ENCODE measurements around the gene GLT8D2.
A peak's percentile ranks its signal among the peaks of the same experiment; 100 is the strongest.

GLT8D2 gene

DNA sequence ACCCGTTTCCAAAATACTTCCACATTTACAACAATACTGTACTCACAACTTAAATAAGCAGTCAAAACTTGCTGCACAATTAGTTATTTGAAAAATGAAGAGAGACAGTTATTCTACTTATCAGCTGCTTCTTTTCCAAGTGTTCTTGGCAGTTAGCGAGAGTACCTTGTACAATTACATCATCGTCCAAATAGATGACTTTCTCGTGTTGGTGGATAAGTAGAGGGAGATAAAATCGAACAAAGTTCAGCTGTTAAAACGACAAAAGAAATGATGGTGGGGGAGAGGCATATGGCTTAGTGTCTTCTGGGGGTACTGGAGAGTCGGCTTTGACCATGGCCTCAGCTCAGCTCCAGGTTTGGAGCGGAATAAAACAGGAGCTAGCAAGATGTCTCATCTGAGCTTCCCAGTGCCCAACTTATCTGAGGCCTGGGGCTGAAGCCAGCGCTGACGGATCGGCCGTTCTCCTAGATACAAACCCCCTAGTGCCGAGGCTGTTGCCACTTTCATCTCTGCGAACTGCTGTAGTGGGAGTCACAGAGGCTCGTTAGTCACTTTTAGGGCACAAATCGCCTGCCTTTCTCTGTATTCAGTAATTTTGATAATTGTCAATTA is 52.6 kb downstream of the GLT8D2 start:
- no peak for FAIRE-seq

DNA sequence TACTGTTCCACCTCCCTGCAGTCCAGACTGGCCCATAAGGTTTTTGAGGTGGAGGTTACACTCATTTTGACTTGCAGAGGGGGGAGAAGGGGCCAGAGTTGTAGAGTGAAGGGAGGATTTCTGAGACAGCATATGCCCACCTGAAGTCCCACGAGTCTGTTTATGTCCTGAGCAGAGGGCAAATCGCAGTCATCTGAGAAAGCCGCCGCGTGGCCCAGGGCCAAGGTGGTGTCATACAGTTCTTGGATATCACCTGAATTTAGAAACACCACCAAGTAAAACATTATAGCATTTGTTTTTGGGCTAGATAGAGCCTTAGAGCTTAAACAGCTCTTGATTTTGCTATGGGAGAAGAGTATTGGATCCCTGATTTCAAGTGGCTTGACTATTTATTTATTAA is 53.4 kb downstream of the GLT8D2 start:
- no peak for FAIRE-seq

DNA sequence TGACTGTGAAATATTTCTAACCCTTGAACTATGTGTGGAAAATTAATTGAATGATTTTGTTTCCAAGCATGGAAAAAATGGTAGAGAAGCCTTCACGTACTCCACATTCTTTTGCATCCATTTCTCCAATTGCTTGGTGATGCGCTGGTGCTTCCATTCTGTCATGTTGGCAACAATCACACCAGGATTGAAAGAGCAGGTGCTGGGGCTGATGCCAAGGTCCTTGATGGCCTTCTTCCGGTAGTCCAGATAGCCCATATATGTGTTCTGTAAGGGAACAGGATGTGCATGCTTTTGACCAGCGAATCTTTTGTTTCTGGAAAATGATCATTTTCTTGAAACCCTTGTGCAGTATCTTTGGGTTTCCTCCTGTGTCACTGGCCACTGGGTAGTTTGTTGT is 55.8 kb downstream of the GLT8D2 start:
- FAIRE-seq = no peak

DNA sequence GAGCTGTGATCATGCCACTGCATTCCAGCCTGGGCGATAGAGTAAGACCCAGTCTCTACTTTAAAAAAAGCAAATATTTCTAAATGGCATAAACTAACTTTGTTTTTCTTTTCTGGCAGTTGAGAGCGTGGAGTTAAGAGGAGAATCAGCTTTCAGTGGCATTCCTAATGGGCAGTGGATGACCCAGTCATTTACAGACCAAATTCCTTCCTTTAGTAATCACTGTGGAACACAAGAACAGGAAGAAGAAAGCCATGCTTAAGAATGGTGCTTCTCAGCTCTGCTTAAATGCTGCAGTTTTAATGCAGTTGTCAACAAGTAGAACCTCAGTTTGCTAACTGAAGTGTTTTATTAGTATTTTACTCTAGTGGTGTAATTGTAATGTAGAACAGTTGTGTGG is 63.2 kb downstream of the GLT8D2 start:
- FAIRE-seq = no peak

DNA sequence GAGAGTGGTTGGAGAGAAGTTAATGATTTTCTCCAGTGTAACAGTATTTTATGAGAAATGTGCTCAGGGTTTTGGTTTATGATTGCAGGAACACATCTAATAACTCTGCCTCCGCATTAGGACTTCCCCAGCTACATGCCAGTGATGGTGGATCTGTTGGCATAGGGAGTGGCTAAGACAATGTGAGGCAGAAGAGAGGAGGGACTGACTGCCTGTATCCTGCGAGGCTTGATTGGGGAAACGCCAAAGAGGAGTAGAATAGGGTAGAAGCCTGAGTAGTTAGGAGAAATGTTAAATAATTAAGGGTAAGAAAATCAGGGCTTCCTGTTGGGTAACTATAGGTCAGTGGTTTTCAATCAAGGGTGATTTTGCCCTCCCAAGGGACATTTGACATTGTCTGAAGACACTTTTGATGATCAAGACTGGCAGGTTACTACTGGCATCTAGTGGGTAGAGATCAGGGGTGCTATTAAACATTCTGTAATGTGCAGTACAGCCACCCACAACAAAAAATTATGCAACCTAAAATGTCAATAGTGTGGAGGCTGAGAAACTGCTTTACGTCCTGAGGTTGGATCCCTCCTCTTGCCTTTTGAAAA is 71.5 kb downstream of the GLT8D2 start:
- no peak for FAIRE-seq

DNA sequence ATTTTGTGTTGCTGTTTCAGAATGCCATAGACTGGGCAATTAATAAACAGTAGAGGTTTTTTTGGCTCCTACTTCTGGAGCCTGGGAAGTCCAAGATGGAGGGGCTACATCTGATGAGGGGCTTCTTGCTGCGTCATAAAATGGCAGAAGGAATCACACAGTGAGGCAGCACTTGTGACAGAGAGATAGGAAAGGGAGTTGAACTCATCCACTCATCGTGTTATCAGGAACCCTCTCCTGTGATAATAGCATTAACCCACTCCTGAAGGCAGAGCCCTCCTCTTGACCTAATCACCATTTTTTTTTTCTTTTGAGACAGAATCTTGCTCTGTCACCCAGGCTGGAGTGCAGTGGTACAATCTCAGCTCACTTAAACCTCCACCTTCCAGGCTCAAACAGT is 74.6 kb downstream of the GLT8D2 start:
- no peak for FAIRE-seq

DNA sequence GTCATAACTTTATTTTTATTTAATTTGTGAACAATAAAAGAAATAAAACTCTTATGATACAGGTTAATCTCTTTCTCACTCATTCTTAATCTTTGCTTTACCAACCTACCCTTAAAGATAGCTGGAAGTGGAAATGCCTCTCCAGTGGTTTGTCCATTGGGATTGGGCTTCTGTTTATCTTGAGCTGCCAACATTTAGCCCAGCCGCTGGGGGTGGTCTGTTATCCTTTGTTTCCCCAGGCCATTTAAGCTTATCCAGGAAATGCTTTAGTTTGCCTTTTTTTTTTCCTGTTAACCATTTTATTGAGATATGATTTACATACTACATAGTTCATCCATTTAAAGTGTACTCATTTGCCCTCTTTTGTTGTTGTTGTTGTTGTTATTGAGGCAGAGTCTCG is 76.1 kb downstream of the GLT8D2 start:
- FAIRE-seq = no peak

DNA sequence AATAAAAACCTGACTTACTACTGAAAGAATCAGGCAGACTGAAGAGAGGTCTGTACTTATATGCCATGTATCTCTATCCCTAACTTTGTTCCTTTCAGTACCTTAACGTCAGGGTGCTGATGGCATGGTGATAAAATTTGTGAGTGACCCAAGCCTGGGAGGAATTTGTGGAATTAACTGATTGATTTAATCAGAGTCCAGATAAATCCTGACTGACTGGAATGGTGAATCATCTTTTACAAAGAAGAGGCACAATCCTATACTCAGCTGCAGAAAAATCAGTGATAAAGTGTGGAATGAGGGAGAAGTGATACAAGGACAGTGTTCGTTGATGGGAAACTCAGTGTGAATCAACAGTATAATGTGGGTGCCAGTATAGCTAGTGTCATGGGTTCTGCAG is 80.6 kb downstream of the GLT8D2 start:
- no peak for FAIRE-seq

DNA sequence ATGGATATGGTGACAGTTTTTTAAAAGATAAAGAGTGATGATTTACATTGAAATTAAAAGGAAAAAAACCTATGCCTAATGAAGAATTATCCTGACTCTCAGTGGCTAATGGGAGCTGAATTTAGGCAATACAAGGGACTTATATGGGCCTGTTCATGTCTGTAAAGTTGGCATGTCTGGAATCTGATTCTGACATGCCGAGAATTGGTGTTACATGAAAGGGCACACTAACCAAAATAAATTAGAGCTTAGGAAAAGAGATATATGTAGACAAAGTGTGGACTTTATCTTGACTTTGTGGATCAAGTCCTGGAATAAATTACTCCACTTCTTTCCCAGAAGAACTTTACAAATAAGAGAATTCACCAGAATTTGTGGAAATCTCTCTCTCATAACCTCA is 83.3 kb downstream of the GLT8D2 start:
- no peak for FAIRE-seq

DNA sequence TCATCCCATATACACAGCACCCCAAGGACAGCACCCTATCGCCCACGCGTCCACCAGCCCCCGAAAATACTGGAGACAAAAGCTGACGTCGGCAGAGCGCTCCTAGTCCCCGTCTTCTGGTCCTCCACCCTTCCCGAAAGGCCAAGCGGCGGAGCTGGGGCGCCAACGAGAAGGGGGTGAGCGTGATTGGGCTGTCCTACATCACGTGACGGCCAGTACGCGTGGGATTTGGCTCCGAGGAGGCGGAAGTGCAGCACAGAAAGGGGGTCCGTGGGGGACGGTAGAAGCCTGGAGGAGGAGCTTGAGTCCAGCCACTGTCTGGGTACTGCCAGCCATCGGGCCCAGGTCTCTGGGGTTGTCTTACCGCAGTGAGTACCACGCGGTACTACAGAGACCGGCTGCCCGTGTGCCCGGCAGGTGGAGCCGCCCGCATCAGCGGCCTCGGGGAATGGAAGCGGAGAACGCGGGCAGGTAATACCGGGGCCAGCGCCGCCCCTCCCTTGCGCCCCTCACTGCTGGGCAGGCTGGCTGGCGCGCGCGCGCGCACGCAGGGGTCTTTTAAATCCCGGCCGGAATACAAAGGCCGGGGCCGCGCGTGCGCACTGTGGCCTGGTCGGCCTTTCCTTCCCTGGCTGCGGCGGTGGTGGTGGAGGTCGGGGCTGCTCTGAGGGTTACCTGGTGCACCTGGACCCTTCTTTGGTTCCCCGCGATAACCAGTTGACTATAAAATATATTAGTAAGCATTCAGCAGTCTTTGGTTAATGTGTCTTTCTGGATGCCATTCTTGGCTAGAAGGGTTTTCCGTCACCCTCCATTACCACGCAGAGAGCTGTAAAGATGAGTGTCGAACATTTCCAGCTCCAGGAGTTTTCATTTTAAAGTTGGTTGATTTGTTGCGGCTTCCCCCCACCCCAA is 84.1 kb downstream of the GLT8D2 start, which contains the start of gene TDG:
TDG (plus strand) TSS at position 283 of the 915 bp plus-strand sequence; CDS start at position 449, 166 bp downstream.
- peak; percentile 86 for FAIRE-seq

DNA sequence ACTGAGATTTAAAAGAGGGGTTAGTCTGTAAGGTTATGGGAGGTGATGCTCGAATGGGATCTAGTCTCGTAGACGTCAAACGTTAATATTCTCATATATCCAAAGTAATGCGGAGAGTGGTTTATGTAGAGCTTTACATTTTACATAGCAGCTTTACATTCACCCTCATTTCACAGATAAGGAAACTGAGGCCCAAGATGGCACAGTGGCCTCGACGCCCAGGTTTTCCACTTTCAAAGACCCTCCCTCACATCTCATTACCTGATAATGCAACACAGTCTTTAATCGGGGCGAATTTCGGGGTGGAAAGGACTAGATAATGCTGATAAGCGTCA is 84.8 kb downstream of the GLT8D2 start:
- no peak for FAIRE-seq

DNA sequence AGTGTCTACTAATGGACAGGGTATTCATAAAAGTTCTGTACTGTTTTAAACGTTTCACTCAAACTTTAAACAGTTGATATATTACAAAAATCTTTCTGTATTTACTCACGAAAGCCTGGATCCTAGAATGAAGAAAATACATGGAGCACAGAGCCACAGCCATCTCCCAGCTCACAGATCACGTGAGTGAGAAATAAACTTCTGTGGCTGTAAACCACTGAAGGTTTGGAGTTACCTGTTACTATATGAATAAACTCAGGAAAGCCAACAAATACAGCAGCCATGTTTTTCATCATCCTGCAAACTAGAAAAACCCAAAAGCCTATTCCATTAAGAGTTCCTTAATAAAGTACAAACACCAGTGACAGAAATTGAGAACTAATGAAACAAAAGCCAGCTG is 85.2 kb downstream of the GLT8D2 start:
- no peak for FAIRE-seq

DNA sequence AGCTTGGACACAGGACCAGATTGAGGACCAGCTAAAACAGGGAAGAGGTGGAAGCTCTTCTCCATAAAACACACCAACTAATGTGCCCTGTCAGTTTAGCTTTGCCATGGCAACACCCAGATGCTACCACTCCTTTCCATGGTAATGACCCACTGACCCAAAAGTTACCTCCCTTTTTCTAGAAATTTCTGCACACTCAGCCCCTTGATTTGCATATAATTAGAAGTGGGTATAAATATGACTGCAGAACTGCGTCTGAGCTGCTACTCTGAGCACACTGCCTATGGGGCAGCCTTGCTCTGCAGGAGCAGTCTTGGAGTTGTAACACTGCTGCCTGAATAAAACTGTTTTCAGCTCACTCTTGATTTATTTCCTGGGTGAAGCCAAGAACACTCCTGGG is 87.5 kb downstream of the GLT8D2 start:
- FAIRE-seq = no peak

DNA sequence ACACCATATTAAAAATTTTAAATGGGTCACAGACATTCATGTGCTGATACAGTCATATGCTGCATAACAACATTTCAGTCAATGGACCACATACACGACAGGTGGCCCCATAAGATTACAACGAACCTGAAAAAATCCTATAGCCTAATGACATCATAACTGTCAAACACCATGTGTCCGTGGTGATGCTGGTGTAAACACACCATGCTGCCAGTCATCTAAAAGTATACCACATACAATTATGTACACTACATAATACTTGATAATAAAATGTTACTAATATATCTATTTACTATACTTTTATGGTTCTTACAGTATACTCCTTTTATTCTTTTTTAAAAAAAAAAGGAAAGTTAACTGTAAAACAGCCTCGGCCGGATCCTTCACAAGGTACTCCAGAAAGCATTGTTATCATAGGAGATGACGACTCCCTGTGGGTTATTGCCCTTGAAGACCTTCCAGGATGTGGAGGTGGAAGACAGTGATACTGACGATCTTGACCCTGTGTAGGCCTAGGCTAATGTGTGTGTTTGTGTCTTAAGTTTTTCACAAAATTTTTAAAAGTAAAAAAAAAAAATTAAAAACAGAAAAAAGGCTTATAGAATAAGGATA is 89.3 kb downstream of the GLT8D2 start:
- FAIRE-seq = no peak

DNA sequence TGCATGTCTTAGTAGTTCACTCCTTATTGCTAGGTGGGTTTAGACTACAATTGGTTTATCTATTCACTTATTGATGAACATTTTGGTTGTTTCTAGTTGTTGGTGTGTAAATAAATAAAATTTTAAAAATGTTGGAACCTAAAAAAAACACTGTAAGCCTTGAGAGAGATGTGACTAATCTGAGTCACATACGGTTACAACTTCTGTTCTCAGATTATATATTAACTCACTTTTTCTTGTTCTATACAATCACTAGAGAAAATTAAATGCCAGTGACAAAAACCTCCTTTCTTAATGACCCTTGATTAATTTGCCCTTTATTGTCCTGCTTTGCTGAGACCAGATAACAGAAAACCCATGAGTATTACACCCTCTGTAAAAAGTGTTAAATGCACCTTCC is 91.4 kb downstream of the GLT8D2 start:
- FAIRE-seq = no peak

DNA sequence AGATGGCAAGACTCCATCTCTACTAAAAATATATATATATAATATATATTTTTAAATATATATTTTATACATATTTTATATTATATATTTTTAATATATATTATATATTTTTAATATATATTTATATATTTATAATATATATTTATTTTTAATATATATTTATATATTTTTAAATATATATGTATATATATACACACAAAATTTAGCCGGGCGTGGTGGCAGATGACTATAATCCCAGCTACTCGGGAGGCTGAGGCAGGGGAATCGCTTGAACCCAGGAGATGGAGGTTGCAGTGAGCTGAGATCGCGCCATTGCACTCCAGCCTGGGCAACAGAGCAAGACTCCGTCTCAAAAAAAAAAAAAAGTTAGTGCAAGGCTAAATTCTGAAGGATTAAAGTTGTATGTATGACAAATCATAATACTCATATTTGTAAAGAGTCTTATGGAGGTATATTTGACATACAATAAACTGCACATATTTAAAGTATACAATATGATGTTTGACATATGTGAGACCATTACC is 92.1 kb downstream of the GLT8D2 start:
- FAIRE-seq = peak; percentile 64

DNA sequence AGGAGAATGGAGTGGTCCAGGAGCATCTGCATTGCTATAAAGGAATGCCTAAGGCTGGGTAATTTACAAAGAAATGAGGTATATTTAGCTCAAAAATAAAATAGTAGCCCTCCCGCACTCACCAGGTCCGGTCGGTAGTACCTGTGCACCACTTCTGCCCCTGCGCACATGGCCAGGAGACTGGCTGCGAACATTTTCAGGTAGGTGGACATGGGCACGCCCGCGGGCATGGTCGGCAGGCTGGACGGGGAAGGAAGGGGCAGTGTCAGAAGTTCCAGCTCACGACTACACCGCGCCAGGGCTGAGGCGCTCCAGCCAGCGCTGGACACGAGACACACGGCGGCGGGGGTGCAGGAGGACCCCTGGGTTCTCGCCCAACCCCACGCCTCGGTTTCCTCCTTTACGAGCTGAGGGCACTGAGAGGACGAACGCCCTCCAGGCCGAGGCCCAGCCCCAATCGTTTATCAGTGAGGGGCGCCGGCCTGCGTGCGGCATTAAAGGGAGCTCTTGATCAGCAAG is 93.4 kb downstream of the GLT8D2 start:
- no peak for FAIRE-seq

DNA sequence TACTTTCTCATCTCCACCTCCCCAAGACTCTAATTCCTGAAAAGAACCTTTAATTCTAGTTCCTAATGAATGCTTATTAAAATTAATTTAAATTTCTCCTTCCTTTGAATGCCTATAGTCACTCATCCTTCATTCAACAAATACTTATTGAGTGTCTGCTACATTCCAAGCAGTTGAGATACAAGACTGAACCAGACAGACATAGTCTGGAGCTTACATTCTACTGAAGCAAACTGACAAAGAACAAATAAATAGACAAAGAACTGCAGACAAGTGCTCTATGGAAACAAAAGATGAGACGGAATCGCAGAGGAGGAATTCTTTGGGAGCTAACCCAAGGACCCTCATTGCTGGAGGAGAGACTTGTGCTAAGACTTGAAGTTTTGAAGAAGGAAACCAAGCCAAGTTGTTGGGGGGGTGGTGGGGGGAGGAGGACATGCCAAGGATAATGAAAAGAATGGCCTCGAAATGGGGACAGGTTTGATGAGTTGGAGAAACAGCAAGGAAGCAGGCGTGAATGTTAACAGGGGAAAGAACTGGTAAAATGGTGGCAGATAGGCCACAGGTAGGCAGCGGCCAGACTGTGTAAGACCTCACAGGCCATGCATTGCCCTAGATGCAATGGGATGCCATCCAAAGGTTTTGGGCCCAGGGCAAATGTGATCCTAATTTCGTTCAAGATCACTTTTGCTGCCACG is 94.0 kb downstream of the GLT8D2 start:
- no peak for FAIRE-seq

DNA sequence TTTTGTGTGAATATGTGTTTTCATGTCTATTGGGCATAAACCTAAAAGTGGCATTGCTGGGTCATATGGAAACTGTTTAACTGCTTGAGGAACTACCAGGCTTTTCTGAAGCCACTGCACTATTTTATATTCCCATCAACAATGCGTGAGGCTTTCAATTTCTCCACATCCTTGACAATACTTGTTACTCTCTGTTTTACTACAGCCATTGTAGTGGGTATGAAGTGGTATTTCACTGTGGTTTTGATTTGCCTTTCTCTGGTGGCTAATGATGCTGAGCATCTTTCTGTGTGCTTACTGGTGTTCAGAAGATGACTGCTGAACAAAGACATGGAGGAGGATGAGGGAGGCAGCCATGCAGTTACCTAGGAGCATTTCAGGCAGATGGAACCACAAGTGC is 97.5 kb downstream of the GLT8D2 start:
- no peak for FAIRE-seq

DNA sequence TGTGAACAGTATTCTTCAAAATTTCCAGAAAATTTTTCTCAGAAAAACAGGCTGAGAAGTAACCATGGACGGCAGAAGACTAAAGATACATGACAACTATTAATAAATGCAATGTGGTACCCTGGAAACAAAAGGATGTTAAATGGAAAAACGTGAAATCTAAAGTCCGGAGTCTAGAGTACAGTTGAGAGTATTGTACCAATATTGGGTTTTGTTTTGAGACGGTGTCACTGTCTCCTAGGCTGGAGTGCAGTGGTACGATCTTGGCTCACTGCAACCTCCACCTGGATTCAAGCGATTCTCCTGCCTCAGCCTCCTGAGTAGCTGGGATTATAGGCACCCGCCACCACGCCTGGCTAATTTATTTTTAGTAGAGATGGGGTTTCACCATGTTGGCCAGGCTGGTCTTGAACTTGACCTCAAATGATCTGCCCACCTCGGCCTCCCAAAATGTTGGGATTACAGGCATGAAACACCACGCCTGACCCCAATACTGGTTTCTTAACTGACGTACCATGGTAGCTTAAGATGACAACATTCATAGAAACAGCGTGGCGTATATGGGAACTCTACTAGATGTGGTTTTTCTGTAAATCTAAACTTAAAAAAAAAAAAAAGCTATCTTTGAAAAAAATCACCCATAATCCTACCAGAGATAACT is 101.1 kb downstream of the GLT8D2 start:
- no peak for FAIRE-seq

DNA sequence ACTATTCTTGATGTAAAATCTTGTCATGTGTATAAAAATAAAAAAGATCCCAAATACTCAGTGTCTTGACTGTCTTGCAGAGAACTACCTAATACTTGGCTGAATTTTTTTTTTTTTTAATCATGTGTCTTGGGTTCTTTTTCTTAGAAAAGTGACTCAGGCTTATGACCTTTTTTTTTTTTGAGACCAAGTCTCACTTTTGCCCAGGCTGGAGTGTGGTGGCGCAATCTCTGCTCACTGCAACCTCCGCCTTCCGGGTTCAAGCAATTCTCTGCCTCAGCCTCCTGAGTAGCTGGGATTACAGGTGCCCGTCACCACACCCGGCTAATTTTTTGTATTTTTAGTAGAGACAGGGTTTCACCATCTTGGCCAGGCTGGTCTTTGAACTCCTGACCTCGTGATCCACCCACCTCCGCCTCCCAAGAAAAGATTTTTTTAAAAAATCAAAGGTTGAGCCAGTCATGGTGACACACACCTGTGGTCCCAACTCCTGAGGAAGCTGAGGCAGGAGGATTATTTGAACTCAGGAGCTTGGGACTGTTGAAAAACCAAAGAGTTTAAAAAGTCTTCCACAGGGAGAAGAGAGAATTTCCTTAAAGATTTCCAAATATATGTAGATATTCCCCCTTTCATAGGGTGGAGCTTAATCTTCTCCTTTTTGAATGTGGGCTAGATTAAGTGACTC is 102.0 kb downstream of the GLT8D2 start:
- FAIRE-seq = no peak

All from A204.1 (cell line).